Left lung (tissue), 10 donors: ENCODE data around the gene PTN. TPM values are rescaled to one million over a fixed set of nuclear protein-coding genes. Genes with fewer than 3 reads are reported as not detected.

ENCODE experiments used
- ATAC-seq: fragments of 200-7000 bp; cut with Tn5 transposase; one replicate; pipeline ENCODE4 v1.9.1; 2020; ENCODE audit warnings: moderate library complexity
- DNase-seq, 4 donors: peaks; one replicate each; pipeline ENCODE4 v3.0.0-alpha.2; 2013 to 2020
- H3K27ac ChIP-seq, 2 donors: fragments of 200-600 bp; sonication (generic) in 1 of 2; one replicate each; pipeline versions ENCODE4 v1.5.0 to v1.8.0; 2020 to 2021
- H3K27me3 ChIP-seq, 2 donors: fragments of 200-600 bp; sonication (generic) in 1 of 2; one replicate each; pipeline versions ENCODE4 v1.5.0 to v1.8.0; 2020 to 2021
- H3K36me3 ChIP-seq, 2 donors: fragments of 200-600 bp; sonication (generic) in 1 of 2; one replicate each; pipeline versions ENCODE4 v1.5.0 to v1.8.0; 2020 to 2021
- H3K4me1 ChIP-seq, 2 donors: fragments of 200-600 bp; one replicate each; pipeline ENCODE4 v1.8.0; 2021
- H3K4me3 ChIP-seq, 2 donors: fragments of 200-600 bp; sonication (generic) in 1 of 2; one replicate each; pipeline versions ENCODE4 v1.5.0 to v1.8.0; 2020 to 2021; ENCODE audit warnings: mild to moderate bottlenecking in 1 of 2
- H3K9me3 ChIP-seq, 2 donors: fragments of 200-600 bp; sonication (generic) in 1 of 2; one replicate each; pipeline versions ENCODE4 v1.5.0 to v1.8.0; 2020 to 2021
- CTCF ChIP-seq, 2 donors: fragments of 200-600 bp; sonication (generic) in 1 of 2; IDR thresholded peaks; one replicate each; pipeline versions ENCODE4 v1.5.0 to v1.8.0; 2021; ENCODE audit warnings: antibody characterized with exemption in 2 of 2
- intact Hi-C, 2 donors: fragments of 100-400 bp; cut with DNase I; formaldehyde crosslinking; loops; one replicate each; pipeline versions ENCODE4 v1.11.2 to v1.14.2; 2022
- polyA plus RNA-seq, 6 donors: library from polyadenylated mRNA; unstranded; fragments of 120-200 nt; gene quantifications; one replicate each; pipeline ENCODE4 v1.2.1, GENCODE V29; 2013; ENCODE audit not compliant: insufficient read length in 6 of 6
- total RNA-seq, 2 donors: library from RNA; stranded (reverse); fragmentation: NEBNext Ultra II Directional; extraction: Animal tissue kit (Norgen Biotek cat#: 25700); gene quantifications; one replicate each; pipeline ENCODE4 v1.2.1, GENCODE V29; 2021
- donor health status: DM: no; HTN: yes; CAD: no.
- donor health status: DM: no; HTN: no; CAD: no.

Gene PTN
- total and polyA plus RNA-seq, 8 donors: 2.1 to 85.1 (median 62.0) TPM

- intact Hi-C loops: no loop called here
- Histone ChIP-seq H3K4me3 (no peak overlapping the region), H3K27me3 (no peaks in the 10 kb centered on the region), H3K9me3 (peaks cover 0 to 12% of the 10 kb centered on the region in 2 donors), H3K4me1 (no peaks in the 10 kb centered on the region), H3K36me3 (no peaks in the 10 kb centered on the region), H3K27ac (no peak overlapping the region)
- ATAC-seq: no peak
- DNase-seq: no peak
- TF ChIP-seq CTCF (IDR thresholded peaks at IDR 0.05): no peak
Measured at GRCh38 chr7:137262599-137262998, 80.9 kb downstream of the PTN start.

GRCh38 chr7:137258552-137258951 lies 85.0 kb downstream of the PTN start:
- no peak for ATAC-seq

DNA sequence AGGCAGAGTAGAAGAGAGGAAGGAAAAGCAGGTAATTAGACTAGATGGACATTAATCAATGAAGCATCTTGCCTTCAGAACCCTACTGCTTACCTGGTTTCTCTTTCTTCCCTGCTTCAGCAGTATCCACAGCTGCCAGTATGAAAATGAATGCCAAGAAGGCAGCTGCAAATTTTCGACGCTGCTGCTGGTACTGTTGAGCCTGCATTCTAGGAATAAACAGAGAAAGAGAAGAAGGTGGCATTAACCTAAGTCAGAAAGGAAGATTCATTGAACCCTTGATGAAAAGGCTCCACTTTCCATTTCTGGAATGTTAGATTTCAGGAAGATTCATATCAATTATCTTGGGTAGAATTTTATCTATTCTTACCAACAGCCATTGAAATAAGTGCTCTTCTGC lies 88.8 kb downstream of the PTN start:
- no peak for TF ChIP-seq CTCF (IDR thresholded peaks at IDR 0.05)
- H3K4me3 ChIP-seq: no peak overlapping the region
- intact Hi-C loops: no loop called here
- H3K36me3 ChIP-seq: no peaks in the 10 kb centered on the region
- ATAC-seq: no peak
- H3K27me3 ChIP-seq: no peaks in the 10 kb centered on the region
- H3K27ac ChIP-seq: no peak overlapping the region
- H3K4me1 ChIP-seq: no peaks in the 10 kb centered on the region
- no peak for DNase-seq
- no peaks in the 10 kb centered on the region for H3K9me3 ChIP-seq

More at GRCh38 chr7:137258552-137258951, 85.0 kb downstream of the PTN start:
- Histone ChIP-seq H3K4me3 (no peak overlapping the region), H3K36me3 (no peaks in the 10 kb centered on the region), H3K27ac (no peak overlapping the region), H3K27me3 (no peaks in the 10 kb centered on the region), H3K4me1 (no peaks in the 10 kb centered on the region), H3K9me3 (peaks cover 0 to 11% of the 10 kb centered on the region in 2 donors)
- TF ChIP-seq CTCF (IDR thresholded peaks at IDR 0.05): no peak
- DNase-seq: no peak
- intact Hi-C loops: no loop called here

GRCh38 chr7:137245890-137246289 lies 97.6 kb downstream of the PTN start:
- intact Hi-C loops: no loop called here
- H3K4me3 ChIP-seq: no peak overlapping the region
- ATAC-seq (no peak), DNase-seq (no peak)
- H3K27ac ChIP-seq: no peak overlapping the region
- no peaks in the 10 kb centered on the region for H3K9me3 ChIP-seq
- no peak for TF ChIP-seq CTCF (IDR thresholded peaks at IDR 0.05)
- H3K27me3 ChIP-seq: no peaks in the 10 kb centered on the region
- no peaks in the 10 kb centered on the region for H3K36me3 ChIP-seq
- no peaks in the 10 kb centered on the region for H3K4me1 ChIP-seq

GRCh38 chr7:137245186-137245585 lies 98.3 kb downstream of the PTN start:
- no peak for ATAC-seq
- H3K4me1 ChIP-seq: no peaks in the 10 kb centered on the region
- no peak for TF ChIP-seq CTCF (IDR thresholded peaks at IDR 0.05)
- intact Hi-C loops: no loop called here
- H3K27me3 ChIP-seq: no peaks in the 10 kb centered on the region
- H3K36me3 ChIP-seq: no peaks in the 10 kb centered on the region
- DNase-seq: no peak
- H3K9me3 ChIP-seq: no peaks in the 10 kb centered on the region
- H3K4me3 ChIP-seq: no peak overlapping the region
- no peak overlapping the region for H3K27ac ChIP-seq
